NCI-H2171 treated with DMSO at 0.1 percent for 48 hours (cell line): Measurements from ENCODE around the gene DYSF.
A peak's percentile ranks its signal among the peaks of the same experiment; 100 is the strongest.

Experiments
- DNase-seq: peaks from one replicate; lab custom pipeline; 2025; lab: John Stamatoyannopoulos, UW

DYSF gene

GRCh38 chr2:71672826-71673795 is 219.8 kb downstream of the DYSF start:
- DNase-seq, result no peak

- DNase-seq, result no peak
Measured at GRCh38 chr2:71674158-71674851, 220.9 kb downstream of the DYSF start.

- peak; percentile 39 for DNase-seq
Measured at GRCh38 chr2:71675296-71675695, 221.9 kb downstream of the DYSF start.

GRCh38 chr2:71678874-71679273 is 225.5 kb downstream of the DYSF start:
- DNase-seq, result no peak

- DNase-seq, result no peak
Measured at GRCh38 chr2:71679491-71679890, 226.1 kb downstream of the DYSF start.

GRCh38 chr2:71680925-71681324 is 227.6 kb downstream of the DYSF start:
- no peak for DNase-seq

- DNase-seq, result no peak
Measured at GRCh38 chr2:71681626-71682025, 228.3 kb downstream of the DYSF start.

GRCh38 chr2:71682341-71682740 is 229.0 kb downstream of the DYSF start:
- DNase-seq, result no peak

GRCh38 chr2:71683070-71683469 is 229.7 kb downstream of the DYSF start:
- DNase-seq, result peak; percentile 10

GRCh38 chr2:71683666-71684065 is 230.3 kb downstream of the DYSF start:
- DNase-seq, result no peak

- no peak for DNase-seq
Measured at GRCh38 chr2:71684226-71685072, 231.1 kb downstream of the DYSF start.

- no peak for DNase-seq
Measured at GRCh38 chr2:71685073-71685848, 231.9 kb downstream of the DYSF start.

- no peak for DNase-seq
Measured at GRCh38 chr2:71685941-71686611, 232.7 kb downstream of the DYSF start.

- DNase-seq, result no peak
Measured at GRCh38 chr2:71686781-71687180, 233.4 kb downstream of the DYSF start.

GRCh38 chr2:71687412-71687811 is 234.1 kb downstream of the DYSF start:
- no peak for DNase-seq

GRCh38 chr2:71688530-71688929 is 235.2 kb downstream of the DYSF start:
- no peak for DNase-seq

- no peak for DNase-seq
Measured at GRCh38 chr2:71689393-71689792, 236.0 kb downstream of the DYSF start.

GRCh38 chr2:71689968-71690834 is 236.8 kb downstream of the DYSF start:
- no peak for DNase-seq

GRCh38 chr2:71690876-71691475 is 237.6 kb downstream of the DYSF start:
- DNase-seq, result no peak
